Ovary (tissue), 9 donors: ENCODE measurements around the gene FARP1. TPM values are rescaled to one million over a fixed set of nuclear protein-coding genes. Genes with fewer than 3 reads are reported as not detected.

Source experiments
- DNase-seq, 5 donors: peaks; one replicate each; pipeline ENCODE4 v3.0.0-alpha.2; 2019 to 2020
- H3K27ac ChIP-seq, 2 donors: fragments of 200-600 bp; one replicate each; pipeline versions ENCODE4 v1.5.1 to v1.8.0; 2019 to 2022
- H3K27me3 ChIP-seq: fragments of 200-600 bp; one replicate; pipeline ENCODE4 v1.8.0; 2022
- H3K36me3 ChIP-seq: fragments of 200-600 bp; sonication (generic); one replicate; pipeline ENCODE4 v1.5.1; 2019
- H3K4me1 ChIP-seq: one replicate; pipeline ENCODE4 v1.8.1; 2013; ENCODE audit warnings: mild to moderate bottlenecking, moderate library complexity; ENCODE audit not compliant: insufficient read depth
- H3K4me3 ChIP-seq: fragments of 200-600 bp; sonication (generic); one replicate; pipeline ENCODE4 v1.5.1; 2017
- H3K9me3 ChIP-seq, 2 donors: fragments of 200-600 bp in 1 of 2; sonication (generic) in 1 of 2; one replicate each; pipeline versions ENCODE4 v1.5.1 to v1.8.1; 2013 to 2019; ENCODE audit warnings: mild to moderate bottlenecking in 1 of 2, moderate library complexity in 1 of 2
- CTCF ChIP-seq, 3 donors: fragments of 450-650 bp in 2 of 3; fragments of 200-600 bp in 1 of 3; IDR thresholded peaks; one replicate each; pipeline versions ENCODE4 v1.5.1 to v1.8.0; 2016 to 2022; ENCODE audit warnings: antibody characterized with exemption in 3 of 3, mild to moderate bottlenecking in 1 of 3
- EP300 ChIP-seq: sonication (generic); formaldehyde crosslinking; IDR thresholded peaks from one replicate; pipeline ENCODE4 v1.6.1; 2017; ENCODE audit warnings: antibody characterized with exemption
- POLR2A ChIP-seq: fragments of 450-650 bp; IDR thresholded peaks from one replicate; pipeline ENCODE4 v1.6.1; 2017; ENCODE audit warnings: antibody characterized with exemption, mild to moderate bottlenecking, moderate library complexity
- WGBS, 3 donors: extraction: QIAGEN DNeasy Blood & Tissue Kit in 1 of 3; methylation state at CpG; one replicate each; pipeline versions ENCODE4 v1.1.5 to v1.1.7; 2013 to 2017; 5-methylcytosine and 5-hydroxymethylcytosine counted together
- intact Hi-C, 4 donors: fragments of 100-400 bp; cut with DNase I; formaldehyde crosslinking; loops; one replicate each; pipeline versions ENCODE4 v1.11.0 to v1.15.1; 2022 to 2023
- polyA plus RNA-seq, 2 donors: library from polyadenylated mRNA; stranded (reverse); fragments of 200-250 nt in 1 of 2; fragments of 350-450 nt in 1 of 2; fragmentation: Illumina TruSeq in 1 of 2; extraction: RNeasy Lipid Tissue Mini Kit (QIAGEN cat#74804) in 1 of 2; gene quantifications; one replicate each; pipeline ENCODE4 v1.2.3, GENCODE V29; 2013 to 2014
- total RNA-seq, 7 donors: library from RNA; depleted of rRNA in 2 of 7; stranded (reverse); fragments of >200 nt in 2 of 7; fragmentation: NEBNext Ultra II Directional in 3 of 7; extraction: Animal tissue kit (Norgen Biotek cat#: 25700) in 3 of 7; gene quantifications; one replicate each; pipeline versions ENCODE4 v1.1.0 to v1.2.4, GENCODE V29; 2016 to 2023
- donor health status: DM: no; HTN: no; CAD: no; lungs with moderate emphysema.
- donor health status: DM: no; HTN: no; CAD: no.
- donor health status: Bipolar disorder and iron deficiency.
- donor health status: DM: yes; HTN: yes; CAD: no.
- donor health status: DM: no; HTN: no; CAD: no.
- donor health status: DM: yes; HTN: yes; CAD: no.

FARP1 gene
- total and polyA plus RNA-seq, 9 donors = 10.2 to 90.1 (median 35.6) TPM

- no peaks in the 10 kb centered on the region for H3K27me3 ChIP-seq
- no peak for DNase-seq
- no peak overlapping the region for H3K4me3 ChIP-seq
- no peaks in the 10 kb centered on the region for H3K9me3 ChIP-seq
- TF ChIP-seq CTCF (IDR thresholded peaks at IDR 0.05) = no peak
- TF ChIP-seq EP300 = no peak
- TF ChIP-seq POLR2A = no peak
- intact Hi-C loops = no loop called here
- H3K36me3 ChIP-seq = no peaks in the 10 kb centered on the region
- H3K27ac ChIP-seq = no peak overlapping the region
- peaks cover 12% of the 10 kb centered on the region for H3K4me1 ChIP-seq
- whole genome bisulfite sequencing, 3 donors = 21 to 32% (median 22%) methylated on average over 8 of the region's 8 CpGs
Measured at GRCh38 chr13:98372876-98373275, 230.0 kb downstream of the FARP1 start.

GRCh38 chr13:98374750-98375149 is 231.9 kb downstream of the FARP1 start:
- H3K27ac ChIP-seq = no peak overlapping the region
- TF ChIP-seq CTCF (IDR thresholded peaks at IDR 0.05) (no peak), POLR2A (no peak), EP300 (no peak)
- no peaks in the 10 kb centered on the region for H3K36me3 ChIP-seq
- peaks cover 12% of the 10 kb centered on the region for H3K4me1 ChIP-seq
- no peaks in the 10 kb centered on the region for H3K9me3 ChIP-seq
- intact Hi-C loops = no loop called here
- DNase-seq = no peak
- WGBS, 3 donors = 87 to 91% (median 88%) methylated on average over 1 of the region's 1 CpG
- no peaks in the 10 kb centered on the region for H3K27me3 ChIP-seq
- no peak overlapping the region for H3K4me3 ChIP-seq

- no peaks in the 10 kb centered on the region for H3K27me3 ChIP-seq
- H3K4me1 ChIP-seq = peaks cover 1% of the 10 kb centered on the region
- H3K4me3 ChIP-seq = no peak overlapping the region
- 90 to 92% (median 91%) methylated on average over 13 of the region's 13 CpGs for WGBS, 3 donors
- H3K36me3 ChIP-seq = no peaks in the 10 kb centered on the region
- H3K9me3 ChIP-seq = no peaks in the 10 kb centered on the region
- intact Hi-C loops = no loop called here
- no peak overlapping the region for H3K27ac ChIP-seq
- DNase-seq = no peak
- TF ChIP-seq CTCF (IDR thresholded peaks at IDR 0.05) (no peak), POLR2A (no peak), EP300 (no peak)
Measured at GRCh38 chr13:98377635-98378378, 234.9 kb downstream of the FARP1 start.

- TF ChIP-seq POLR2A (no peak), EP300 (no peak), CTCF (IDR thresholded peaks at IDR 0.05) (no peak)
- Histone ChIP-seq H3K4me1 (no peaks in the 10 kb centered on the region), H3K27ac (no peak overlapping the region), H3K9me3 (no peaks in the 10 kb centered on the region), H3K27me3 (no peaks in the 10 kb centered on the region), H3K36me3 (no peaks in the 10 kb centered on the region), H3K4me3 (no peak overlapping the region)
- WGBS, 3 donors = 63 to 70% (median 70%) methylated on average over 5 of the region's 5 CpGs
- no peak for DNase-seq
- intact Hi-C loops = no loop called here
Measured at GRCh38 chr13:98384739-98385138, 241.8 kb downstream of the FARP1 start.
